Ishikawa (cell line): ENCODE results near the gene CD82.

Experiments
- CEBPB ChIP-seq: IDR thresholded peaks from 2 replicates; pipeline ENCODE4 v1.6.1; 2012
- CREB1 ChIP-seq: IDR thresholded peaks from 2 replicates; pipeline ENCODE4 v1.6.1; 2012; ENCODE audit warnings: low read depth
- EGR1 ChIP-seq: IDR thresholded peaks from 2 replicates; pipeline ENCODE4 v1.6.1; 2012
- EP300 ChIP-seq: IDR thresholded peaks from 2 replicates; pipeline ENCODE4 v1.6.1; 2012; ENCODE audit warnings: borderline replicate concordance
- FOXM1 ChIP-seq: IDR thresholded peaks from 2 replicates; pipeline ENCODE4 v1.6.1; 2012; ENCODE audit warnings: low read depth, borderline replicate concordance
- NFIC ChIP-seq: IDR thresholded peaks from 2 replicates; pipeline ENCODE4 v1.6.1; 2012
- RAD21 ChIP-seq: IDR thresholded peaks from 2 replicates; pipeline ENCODE4 v1.6.1; 2012; ENCODE audit warnings: low read depth
- TAF1 ChIP-seq: IDR thresholded peaks from 2 replicates; pipeline ENCODE4 v1.6.1; 2012; ENCODE audit warnings: low read depth, mild to moderate bottlenecking
- TEAD4 ChIP-seq: IDR thresholded peaks from 2 replicates; pipeline ENCODE4 v1.6.1; 2012
- YY1 ChIP-seq: IDR thresholded peaks from 2 replicates; pipeline ENCODE4 v1.6.1; 2012; ENCODE audit warnings: low read depth
- ZBTB7A ChIP-seq: IDR thresholded peaks from 2 replicates; pipeline ENCODE4 v1.6.1; 2012; ENCODE audit warnings: low read depth
- TF ChIP-seq, protein P1 (sequence below): IDR thresholded peaks from 2 replicates; pipeline ENCODE4 v1.6.1; 2012; ENCODE audit warnings: low read depth, mild to moderate bottlenecking
- TF ChIP-seq, protein P2 (sequence below): IDR thresholded peaks from 2 replicates; pipeline ENCODE4 v1.6.1; 2012
- TF ChIP-seq, protein P3 (sequence below): IDR thresholded peaks from 2 replicates; pipeline ENCODE4 v1.6.1; 2012

DNA sequence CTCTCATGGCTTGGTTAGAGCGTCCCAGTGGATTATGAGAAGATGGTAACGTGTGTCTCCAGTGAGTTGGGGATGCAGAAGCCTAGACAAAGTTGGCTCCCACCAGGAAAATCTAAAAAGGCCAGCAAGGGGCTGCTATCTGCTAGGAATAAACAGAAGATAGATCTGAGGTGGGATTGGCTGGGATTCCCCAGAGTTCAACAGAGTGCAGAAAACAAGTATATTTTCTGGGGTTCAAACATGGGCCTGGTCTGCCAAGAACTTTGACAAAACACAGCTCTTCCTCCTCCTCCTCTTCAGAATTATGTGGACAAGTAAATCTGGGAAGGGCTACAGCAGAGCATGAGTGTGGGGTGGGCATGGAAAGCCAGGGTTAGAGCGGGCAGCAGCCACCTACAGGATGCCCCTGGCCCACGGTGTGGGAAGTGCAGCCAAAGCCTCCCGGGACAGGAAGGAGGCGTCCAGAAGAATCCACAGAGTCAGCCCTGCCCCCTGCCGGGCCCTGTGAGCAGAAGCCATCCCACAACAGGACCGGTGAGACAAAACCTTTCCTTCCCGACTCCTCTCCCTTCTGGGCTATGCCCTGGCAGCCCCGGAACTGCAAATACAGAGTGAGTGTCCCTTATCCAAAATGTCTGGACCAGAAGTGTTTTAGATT lies 67.1 kb downstream of the CD82 start:
- TF ChIP-seq TAF1 (no peak), EP300 (no peak), YY1 (no peak), ZBTB7A (no peak), RAD21 (no peak), NFIC (no peak), CREB1 (no peak), TEAD4 (no peak), CEBPB (no peak), FOXM1 (no peak), EGR1 (no peak)
- TF ChIP-seq, protein P1, sequence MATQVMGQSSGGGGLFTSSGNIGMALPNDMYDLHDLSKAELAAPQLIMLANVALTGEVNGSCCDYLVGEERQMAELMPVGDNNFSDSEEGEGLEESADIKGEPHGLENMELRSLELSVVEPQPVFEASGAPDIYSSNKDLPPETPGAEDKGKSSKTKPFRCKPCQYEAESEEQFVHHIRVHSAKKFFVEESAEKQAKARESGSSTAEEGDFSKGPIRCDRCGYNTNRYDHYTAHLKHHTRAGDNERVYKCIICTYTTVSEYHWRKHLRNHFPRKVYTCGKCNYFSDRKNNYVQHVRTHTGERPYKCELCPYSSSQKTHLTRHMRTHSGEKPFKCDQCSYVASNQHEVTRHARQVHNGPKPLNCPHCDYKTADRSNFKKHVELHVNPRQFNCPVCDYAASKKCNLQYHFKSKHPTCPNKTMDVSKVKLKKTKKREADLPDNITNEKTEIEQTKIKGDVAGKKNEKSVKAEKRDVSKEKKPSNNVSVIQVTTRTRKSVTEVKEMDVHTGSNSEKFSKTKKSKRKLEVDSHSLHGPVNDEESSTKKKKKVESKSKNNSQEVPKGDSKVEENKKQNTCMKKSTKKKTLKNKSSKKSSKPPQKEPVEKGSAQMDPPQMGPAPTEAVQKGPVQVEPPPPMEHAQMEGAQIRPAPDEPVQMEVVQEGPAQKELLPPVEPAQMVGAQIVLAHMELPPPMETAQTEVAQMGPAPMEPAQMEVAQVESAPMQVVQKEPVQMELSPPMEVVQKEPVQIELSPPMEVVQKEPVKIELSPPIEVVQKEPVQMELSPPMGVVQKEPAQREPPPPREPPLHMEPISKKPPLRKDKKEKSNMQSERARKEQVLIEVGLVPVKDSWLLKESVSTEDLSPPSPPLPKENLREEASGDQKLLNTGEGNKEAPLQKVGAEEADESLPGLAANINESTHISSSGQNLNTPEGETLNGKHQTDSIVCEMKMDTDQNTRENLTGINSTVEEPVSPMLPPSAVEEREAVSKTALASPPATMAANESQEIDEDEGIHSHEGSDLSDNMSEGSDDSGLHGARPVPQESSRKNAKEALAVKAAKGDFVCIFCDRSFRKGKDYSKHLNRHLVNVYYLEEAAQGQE, result no peak
- TF ChIP-seq, protein P2, sequence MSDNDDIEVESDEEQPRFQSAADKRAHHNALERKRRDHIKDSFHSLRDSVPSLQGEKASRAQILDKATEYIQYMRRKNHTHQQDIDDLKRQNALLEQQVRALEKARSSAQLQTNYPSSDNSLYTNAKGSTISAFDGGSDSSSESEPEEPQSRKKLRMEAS, result no peak
- TF ChIP-seq, protein P3, sequence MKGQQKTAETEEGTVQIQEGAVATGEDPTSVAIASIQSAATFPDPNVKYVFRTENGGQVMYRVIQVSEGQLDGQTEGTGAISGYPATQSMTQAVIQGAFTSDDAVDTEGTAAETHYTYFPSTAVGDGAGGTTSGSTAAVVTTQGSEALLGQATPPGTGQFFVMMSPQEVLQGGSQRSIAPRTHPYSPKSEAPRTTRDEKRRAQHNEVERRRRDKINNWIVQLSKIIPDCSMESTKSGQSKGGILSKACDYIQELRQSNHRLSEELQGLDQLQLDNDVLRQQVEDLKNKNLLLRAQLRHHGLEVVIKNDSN, result no peak
